Muscle layer of duodenum (tissue), 2 donors: ENCODE data around the gene TKTL2.

Experiments used
- H3K27ac ChIP-seq: one replicate; pipeline ENCODE4 v1.7.0; 2013; ENCODE audit warnings: mild to moderate bottlenecking, low read length
- H3K27me3 ChIP-seq: one replicate; pipeline ENCODE4 v1.7.0; 2013; ENCODE audit warnings: low read depth, mild to moderate bottlenecking, control low read depth, low read length
- H3K36me3 ChIP-seq, 2 donors: one replicate each; pipeline ENCODE4 v1.7.0; 2013; ENCODE audit warnings: low read length in 2 of 2, control low read depth in 1 of 2, mild to moderate bottlenecking in 1 of 2; ENCODE audit not compliant: insufficient read depth in 2 of 2, control insufficient read depth in 1 of 2
- H3K4me1 ChIP-seq, 2 donors: one replicate each; pipeline ENCODE4 v1.7.0; 2013; ENCODE audit warnings: low read length in 2 of 2, mild to moderate bottlenecking in 2 of 2, control low read depth in 1 of 2, moderate library complexity in 1 of 2; ENCODE audit not compliant: insufficient read depth in 2 of 2, control insufficient read depth in 1 of 2
- H3K4me3 ChIP-seq, 2 donors: one replicate each; pipeline ENCODE4 v1.7.0; 2013; ENCODE audit warnings: low read length in 2 of 2, low read depth in 1 of 2, mild to moderate bottlenecking in 1 of 2
- H3K9me3 ChIP-seq, 2 donors: one replicate each; pipeline ENCODE4 v1.7.0; 2013; ENCODE audit warnings: low read length in 2 of 2, control low read depth in 1 of 2, mild to moderate bottlenecking in 1 of 2; ENCODE audit not compliant: control insufficient read depth in 1 of 2
- donor health status: healthy.

The TKTL2 gene

DNA sequence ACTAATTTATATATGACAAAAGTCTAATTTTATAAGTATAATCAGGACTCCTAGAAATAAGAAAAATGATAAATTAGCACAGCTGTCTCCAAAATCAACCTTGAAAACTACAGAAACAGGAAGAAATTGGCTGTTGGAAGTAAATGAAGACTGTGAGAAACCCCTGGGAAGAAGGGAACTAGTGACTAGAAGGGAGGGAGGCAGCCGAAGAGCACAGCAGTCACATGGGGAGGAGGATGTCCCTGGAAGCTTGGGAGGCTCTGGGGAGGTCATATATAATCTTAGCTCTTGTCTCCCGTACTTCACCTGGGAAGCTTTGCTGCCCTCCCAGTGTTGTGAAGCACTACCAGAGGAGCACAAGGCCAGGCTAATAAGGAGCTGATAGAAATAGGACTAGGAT, 12.0 kb upstream of the TKTL2 start:
- Histone ChIP-seq H3K27me3 (no peaks in the 10 kb centered on the region), H3K36me3 (no peaks in the 10 kb centered on the region), H3K4me3 (no peak overlapping the region), H3K4me1 (no peaks in the 10 kb centered on the region), H3K27ac (no peak overlapping the region), H3K9me3 (no peaks in the 10 kb centered on the region)

DNA sequence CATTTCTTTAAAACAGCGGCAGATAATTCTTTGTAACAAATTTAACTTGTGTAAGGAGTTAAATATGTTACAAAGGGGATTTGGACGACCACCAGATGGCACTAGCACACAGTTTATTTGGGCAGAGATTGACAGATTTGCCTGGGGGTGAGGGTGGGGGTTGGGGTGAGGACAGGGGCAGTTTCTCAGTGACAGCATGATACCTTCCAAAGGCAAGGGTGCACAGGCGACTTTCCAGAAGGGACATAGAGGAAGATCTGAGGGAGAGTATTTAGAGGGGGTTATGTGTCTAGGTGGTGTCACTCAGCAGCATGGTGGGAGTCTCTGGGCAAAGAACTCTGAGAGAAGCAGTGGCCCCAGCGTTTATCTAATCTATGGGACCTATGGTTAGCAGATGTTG, 11.4 kb upstream of the TKTL2 start:
- Histone ChIP-seq H3K4me3 (no peak overlapping the region), H3K4me1 (no peaks in the 10 kb centered on the region), H3K27ac (no peak overlapping the region), H3K27me3 (no peaks in the 10 kb centered on the region), H3K9me3 (no peaks in the 10 kb centered on the region), H3K36me3 (no peaks in the 10 kb centered on the region)

GRCh38 chr4:163482190-163482589, 8.6 kb upstream of the TKTL2 start:
- Histone ChIP-seq H3K36me3 (no peaks in the 10 kb centered on the region), H3K27ac (no peak overlapping the region), H3K9me3 (no peaks in the 10 kb centered on the region), H3K27me3 (no peaks in the 10 kb centered on the region), H3K4me3 (no peak overlapping the region), H3K4me1 (no peaks in the 10 kb centered on the region)

- no peaks in the 10 kb centered on the region for H3K4me1 ChIP-seq
- H3K36me3 ChIP-seq, result no peaks in the 10 kb centered on the region
- H3K27me3 ChIP-seq, result no peaks in the 10 kb centered on the region
- no peak overlapping the region for H3K27ac ChIP-seq
- no peak overlapping the region for H3K4me3 ChIP-seq
- H3K9me3 ChIP-seq, result peaks cover 0 to 3% of the 10 kb centered on the region in 2 donors
Observed at GRCh38 chr4:163476761-163477438, 3.3 kb upstream of the TKTL2 start.

DNA sequence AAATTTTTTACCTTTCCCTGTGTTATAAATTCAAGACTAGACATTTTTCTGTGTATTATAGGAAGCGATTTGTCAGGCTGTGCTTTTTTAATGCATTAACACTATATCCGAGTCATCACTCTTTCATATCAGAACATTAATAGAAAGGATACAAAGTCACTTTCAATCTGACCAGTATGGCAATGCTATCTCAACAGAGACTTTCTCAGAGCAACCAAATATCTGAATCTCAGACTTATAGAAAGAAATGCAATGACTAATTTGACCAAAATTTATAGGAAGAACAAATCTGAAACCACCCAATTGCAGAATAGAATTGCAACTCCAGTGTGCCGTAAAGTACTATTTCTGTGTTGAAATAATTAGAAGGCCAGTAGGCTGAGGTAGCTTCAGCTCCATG, 473 bp upstream of the TKTL2 start:
- no peak overlapping the region for H3K27ac ChIP-seq
- H3K9me3 ChIP-seq, result peaks cover 0 to 3% of the 10 kb centered on the region in 2 donors
- H3K4me1 ChIP-seq, result no peaks in the 10 kb centered on the region
- no peaks in the 10 kb centered on the region for H3K36me3 ChIP-seq
- no peak overlapping the region for H3K4me3 ChIP-seq
- H3K27me3 ChIP-seq, result no peaks in the 10 kb centered on the region

DNA sequence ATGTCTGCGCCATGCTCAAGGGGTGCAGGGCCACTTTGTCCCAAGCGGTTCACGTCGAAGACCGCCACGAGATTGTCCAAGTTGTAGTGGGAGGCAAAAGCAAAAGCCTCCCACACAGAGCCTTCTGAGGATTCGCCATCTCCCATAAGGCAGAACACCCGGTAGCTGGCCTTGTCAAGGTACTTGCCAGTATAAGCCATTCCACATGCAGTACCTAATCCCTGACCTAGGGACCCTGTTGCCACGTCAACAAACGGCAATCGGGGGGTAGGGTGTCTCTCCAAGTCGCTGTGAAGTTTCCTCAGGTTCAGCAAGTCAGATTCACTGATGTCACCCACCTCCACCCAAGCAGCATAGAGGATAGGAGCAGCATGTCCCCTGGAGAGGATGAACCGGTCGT, 424 bp downstream of the TKTL2 start:
- Histone ChIP-seq H3K9me3 (peaks cover 0 to 3% of the 10 kb centered on the region in 2 donors), H3K36me3 (no peaks in the 10 kb centered on the region), H3K27me3 (no peaks in the 10 kb centered on the region), H3K4me3 (no peak overlapping the region), H3K4me1 (no peaks in the 10 kb centered on the region), H3K27ac (no peak overlapping the region)

DNA sequence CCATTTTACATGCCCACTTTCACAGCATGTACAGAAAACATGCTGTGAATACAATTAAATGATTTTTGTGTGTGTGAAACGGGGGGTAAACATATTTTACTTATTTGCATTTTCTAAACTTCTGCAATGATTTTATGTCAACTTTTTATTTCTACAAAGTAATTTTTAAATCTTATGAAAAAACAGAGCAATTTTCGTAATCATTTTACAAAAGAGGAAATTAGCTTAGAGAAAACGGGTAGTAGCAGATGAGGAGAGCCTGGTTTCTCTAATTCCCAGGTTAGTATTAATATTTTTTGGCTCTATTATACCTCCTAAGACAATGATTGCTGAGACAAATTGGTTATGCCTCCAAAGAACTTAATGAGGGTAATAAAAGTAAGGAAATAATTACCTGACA, 3.2 kb downstream of the TKTL2 start:
- Histone ChIP-seq H3K36me3 (no peaks in the 10 kb centered on the region), H3K27ac (no peak overlapping the region), H3K4me1 (no peaks in the 10 kb centered on the region), H3K4me3 (no peak overlapping the region), H3K27me3 (no peaks in the 10 kb centered on the region), H3K9me3 (peaks cover 0 to 3% of the 10 kb centered on the region in 2 donors)

GRCh38 chr4:163467082-163467770, 6.3 kb downstream of the TKTL2 start:
- H3K27ac ChIP-seq, result no peak overlapping the region
- H3K27me3 ChIP-seq, result no peaks in the 10 kb centered on the region
- H3K36me3 ChIP-seq, result no peaks in the 10 kb centered on the region
- H3K9me3 ChIP-seq, result no peaks in the 10 kb centered on the region
- H3K4me1 ChIP-seq, result no peaks in the 10 kb centered on the region
- H3K4me3 ChIP-seq, result no peak overlapping the region

DNA sequence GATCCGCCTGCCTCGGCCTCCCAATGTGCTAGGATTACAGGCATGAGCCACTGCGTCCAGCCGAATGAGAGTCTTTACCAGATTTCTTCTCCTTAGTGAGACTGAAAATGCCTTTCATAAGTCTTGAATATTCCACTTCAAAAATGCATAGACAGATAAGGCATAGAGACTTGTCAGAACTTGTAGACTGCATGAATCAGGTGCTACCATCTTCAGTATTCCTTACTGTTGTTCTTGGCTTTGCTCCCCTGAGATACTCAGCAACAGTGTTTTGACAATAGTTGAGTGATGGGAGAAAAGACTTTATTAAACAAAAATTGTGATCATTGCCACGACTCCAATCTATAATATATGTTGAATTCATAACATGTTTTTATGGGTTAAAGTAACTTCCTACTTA, 11.0 kb downstream of the TKTL2 start:
- H3K27ac ChIP-seq, result no peak overlapping the region
- H3K4me1 ChIP-seq, result no peaks in the 10 kb centered on the region
- H3K4me3 ChIP-seq, result no peak overlapping the region
- H3K27me3 ChIP-seq, result no peaks in the 10 kb centered on the region
- no peaks in the 10 kb centered on the region for H3K9me3 ChIP-seq
- no peaks in the 10 kb centered on the region for H3K36me3 ChIP-seq

- no peak overlapping the region for H3K27ac ChIP-seq
- H3K4me3 ChIP-seq, result no peak overlapping the region
- H3K4me1 ChIP-seq, result no peaks in the 10 kb centered on the region
- no peaks in the 10 kb centered on the region for H3K27me3 ChIP-seq
- no peaks in the 10 kb centered on the region for H3K36me3 ChIP-seq
- H3K9me3 ChIP-seq, result no peaks in the 10 kb centered on the region
Observed at GRCh38 chr4:163448540-163449203, 24.9 kb downstream of the TKTL2 start.

- no peak overlapping the region for H3K27ac ChIP-seq
- H3K9me3 ChIP-seq, result no peaks in the 10 kb centered on the region
- H3K4me3 ChIP-seq, result no peak overlapping the region
Observed at GRCh38 chr4:163447481-163447880, 26.1 kb downstream of the TKTL2 start.

More at GRCh38 chr4:163447481-163447880, 26.1 kb downstream of the TKTL2 start:
- Histone ChIP-seq H3K36me3 (no peaks in the 10 kb centered on the region), H3K27me3 (no peaks in the 10 kb centered on the region), H3K4me1 (no peaks in the 10 kb centered on the region)
